Suprapubic skin (tissue), 4 donors: ENCODE measurements around the gene ABCA7. TPM values are rescaled to one million over a fixed set of nuclear protein-coding genes. Genes with fewer than 3 reads are reported as not detected.
A peak's percentile ranks its signal among the peaks of the same experiment; 100 is the strongest.
"Not testable (repeated sequence)": the region's sequence is repeated elsewhere in the genome, so short reads cannot be mapped to it uniquely, and the experiment has no call there.

Source experiments
- DNase-seq, 2 donors: peaks; one replicate each; pipeline ENCODE4 v3.0.0-alpha.2; 2019; ENCODE audit warnings: low spot score in 2 of 2
- H3K27ac ChIP-seq: fragments of 200-600 bp; sonication (generic); one replicate; pipeline ENCODE4 v1.5.1; 2019
- H3K27me3 ChIP-seq: fragments of 200-600 bp; sonication (generic); one replicate; pipeline ENCODE4 v1.5.1; 2019
- H3K36me3 ChIP-seq: fragments of 200-600 bp; sonication (generic); one replicate; pipeline ENCODE4 v1.5.1; 2019
- H3K4me1 ChIP-seq: fragments of 200-600 bp; sonication (generic); one replicate; pipeline ENCODE4 v1.5.1; 2019
- H3K4me3 ChIP-seq: fragments of 200-600 bp; sonication (generic); one replicate; pipeline ENCODE4 v1.5.1; 2019; ENCODE audit warnings: mild to moderate bottlenecking
- H3K9me3 ChIP-seq: fragments of 200-600 bp; sonication (generic); one replicate; pipeline ENCODE4 v1.5.1; 2019
- EP300 ChIP-seq: sonication (generic); formaldehyde crosslinking; IDR thresholded peaks from one replicate; pipeline ENCODE4 v1.6.1; 2017; ENCODE audit warnings: antibody characterized with exemption
- POLR2A ChIP-seq, 2 donors: fragments of 450-650 bp; IDR thresholded peaks; one replicate each; pipeline ENCODE4 v1.6.1; 2017; ENCODE audit warnings: antibody characterized with exemption in 2 of 2, mild to moderate bottlenecking in 2 of 2, moderate library complexity in 2 of 2
- POLR2AphosphoS5 ChIP-seq, 3 donors: sonication (generic); formaldehyde crosslinking; IDR thresholded peaks; one replicate each; pipeline ENCODE4 v1.6.1; 2017; ENCODE audit warnings: antibody characterized with exemption in 3 of 3
- WGBS: methylation state at CpG from one replicate; pipeline ENCODE4 v1.1.5; 2018; 5-methylcytosine and 5-hydroxymethylcytosine counted together
- total RNA-seq, 4 donors: library from RNA; depleted of rRNA; stranded (reverse); fragments of >200 nt; gene quantifications; one replicate each; pipeline ENCODE4 v1.1.0, GENCODE V29; 2016
- TF ChIP-seq, protein P1 (sequence below), 2 donors: fragments of 200-600 bp in 1 of 2; fragments of 450-650 bp in 1 of 2; sonication (generic) in 1 of 2; IDR thresholded peaks; one replicate each; pipeline ENCODE4 v1.5.1; 2016 to 2019; ENCODE audit warnings: antibody characterized with exemption in 2 of 2, mild to moderate bottlenecking in 1 of 2, moderate library complexity in 1 of 2

Gene ABCA7
- total RNA-seq, 4 donors from 2014 or later: 29.8 to 97.6 (median 47.5) TPM

DNA sequence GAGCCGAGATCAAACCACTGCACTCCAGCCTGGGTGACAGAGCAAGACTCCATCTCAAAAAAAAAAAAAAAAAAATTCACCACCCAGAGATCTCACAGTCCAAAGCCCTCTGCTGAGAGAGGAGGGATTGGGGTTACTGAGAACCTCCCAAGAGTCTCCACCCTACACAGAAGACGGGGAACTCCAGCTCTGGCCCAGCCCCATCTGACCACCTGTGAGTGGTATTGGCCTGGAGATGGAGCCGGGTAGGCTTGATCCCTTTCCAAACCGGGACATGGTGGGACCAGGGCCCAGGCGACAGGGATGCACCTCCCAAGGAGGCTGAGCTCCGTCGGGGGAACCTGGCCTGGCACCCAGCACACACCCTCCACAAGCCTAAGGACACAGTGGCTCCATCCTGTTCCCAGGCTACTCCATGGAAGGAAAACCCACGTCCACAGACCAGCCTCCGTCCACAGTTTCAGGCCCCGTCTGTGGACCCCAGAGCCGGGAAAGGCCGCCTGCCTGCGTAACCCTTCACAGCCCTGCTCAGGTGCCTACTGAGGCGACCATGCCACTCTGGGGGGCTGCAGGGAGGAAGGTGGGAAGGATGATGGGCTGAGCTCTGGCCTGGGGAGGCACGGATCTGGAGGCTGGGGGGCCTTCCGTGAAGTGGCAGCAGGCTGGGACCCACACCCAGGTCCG lies 20.8 kb upstream of the ABCA7 start:
- no peak for TF ChIP-seq EP300
- TF ChIP-seq POLR2A (IDR thresholded peaks at IDR 0.05): no peak
- TF ChIP-seq, protein P1, sequence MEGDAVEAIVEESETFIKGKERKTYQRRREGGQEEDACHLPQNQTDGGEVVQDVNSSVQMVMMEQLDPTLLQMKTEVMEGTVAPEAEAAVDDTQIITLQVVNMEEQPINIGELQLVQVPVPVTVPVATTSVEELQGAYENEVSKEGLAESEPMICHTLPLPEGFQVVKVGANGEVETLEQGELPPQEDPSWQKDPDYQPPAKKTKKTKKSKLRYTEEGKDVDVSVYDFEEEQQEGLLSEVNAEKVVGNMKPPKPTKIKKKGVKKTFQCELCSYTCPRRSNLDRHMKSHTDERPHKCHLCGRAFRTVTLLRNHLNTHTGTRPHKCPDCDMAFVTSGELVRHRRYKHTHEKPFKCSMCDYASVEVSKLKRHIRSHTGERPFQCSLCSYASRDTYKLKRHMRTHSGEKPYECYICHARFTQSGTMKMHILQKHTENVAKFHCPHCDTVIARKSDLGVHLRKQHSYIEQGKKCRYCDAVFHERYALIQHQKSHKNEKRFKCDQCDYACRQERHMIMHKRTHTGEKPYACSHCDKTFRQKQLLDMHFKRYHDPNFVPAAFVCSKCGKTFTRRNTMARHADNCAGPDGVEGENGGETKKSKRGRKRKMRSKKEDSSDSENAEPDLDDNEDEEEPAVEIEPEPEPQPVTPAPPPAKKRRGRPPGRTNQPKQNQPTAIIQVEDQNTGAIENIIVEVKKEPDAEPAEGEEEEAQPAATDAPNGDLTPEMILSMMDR (IDR thresholded peaks at IDR 0.05): no peak
- TF ChIP-seq POLR2AphosphoS5 (IDR thresholded peaks at IDR 0.05): no peak
- H3K4me3 ChIP-seq: peak overlapping the region; percentile 81
- DNase-seq: no peak
- no peak overlapping the region for H3K27ac ChIP-seq
- WGBS: 19% methylated on average over 1 of the region's 17 CpGs
- peaks cover 5% of the 10 kb centered on the region for H3K36me3 ChIP-seq
- no peaks in the 10 kb centered on the region for H3K9me3 ChIP-seq
- no peaks in the 10 kb centered on the region for H3K27me3 ChIP-seq
- peaks cover 69% of the 10 kb centered on the region for H3K4me1 ChIP-seq

DNA sequence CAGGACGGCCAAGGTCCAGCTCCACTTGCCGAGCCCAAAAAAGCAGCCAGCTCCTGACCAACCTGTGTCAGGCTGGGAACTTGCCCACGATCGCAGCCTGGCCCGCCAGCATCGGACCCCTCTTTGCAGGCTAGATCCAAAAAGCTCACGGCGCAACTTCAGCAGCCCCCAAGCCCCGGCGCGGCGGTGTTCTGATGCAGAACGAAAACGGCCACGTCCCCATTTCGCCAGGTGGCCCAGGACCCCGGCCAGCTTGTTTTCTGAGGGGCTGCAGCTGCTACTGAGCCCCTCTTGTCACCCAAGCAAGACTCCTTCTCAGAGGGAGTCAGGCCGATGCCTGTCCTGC lies 20.3 kb upstream of the ABCA7 start:
- DNase-seq: no peak
- peak overlapping the region; percentile 81 for H3K4me3 ChIP-seq
- TF ChIP-seq EP300 (no peak), POLR2AphosphoS5 (IDR thresholded peaks at IDR 0.05) (no peak), POLR2A (IDR thresholded peaks at IDR 0.05) (no peak)
- TF ChIP-seq, protein P1 (IDR thresholded peaks at IDR 0.05): no peak
- H3K4me1 ChIP-seq: peaks cover 68% of the 10 kb centered on the region
- H3K27ac ChIP-seq: no peak overlapping the region
- H3K27me3 ChIP-seq: no peaks in the 10 kb centered on the region
- no peaks in the 10 kb centered on the region for H3K36me3 ChIP-seq
- no CpG with 5 or more reads among the region's 18 CpGs for WGBS
- no peaks in the 10 kb centered on the region for H3K9me3 ChIP-seq

DNA sequence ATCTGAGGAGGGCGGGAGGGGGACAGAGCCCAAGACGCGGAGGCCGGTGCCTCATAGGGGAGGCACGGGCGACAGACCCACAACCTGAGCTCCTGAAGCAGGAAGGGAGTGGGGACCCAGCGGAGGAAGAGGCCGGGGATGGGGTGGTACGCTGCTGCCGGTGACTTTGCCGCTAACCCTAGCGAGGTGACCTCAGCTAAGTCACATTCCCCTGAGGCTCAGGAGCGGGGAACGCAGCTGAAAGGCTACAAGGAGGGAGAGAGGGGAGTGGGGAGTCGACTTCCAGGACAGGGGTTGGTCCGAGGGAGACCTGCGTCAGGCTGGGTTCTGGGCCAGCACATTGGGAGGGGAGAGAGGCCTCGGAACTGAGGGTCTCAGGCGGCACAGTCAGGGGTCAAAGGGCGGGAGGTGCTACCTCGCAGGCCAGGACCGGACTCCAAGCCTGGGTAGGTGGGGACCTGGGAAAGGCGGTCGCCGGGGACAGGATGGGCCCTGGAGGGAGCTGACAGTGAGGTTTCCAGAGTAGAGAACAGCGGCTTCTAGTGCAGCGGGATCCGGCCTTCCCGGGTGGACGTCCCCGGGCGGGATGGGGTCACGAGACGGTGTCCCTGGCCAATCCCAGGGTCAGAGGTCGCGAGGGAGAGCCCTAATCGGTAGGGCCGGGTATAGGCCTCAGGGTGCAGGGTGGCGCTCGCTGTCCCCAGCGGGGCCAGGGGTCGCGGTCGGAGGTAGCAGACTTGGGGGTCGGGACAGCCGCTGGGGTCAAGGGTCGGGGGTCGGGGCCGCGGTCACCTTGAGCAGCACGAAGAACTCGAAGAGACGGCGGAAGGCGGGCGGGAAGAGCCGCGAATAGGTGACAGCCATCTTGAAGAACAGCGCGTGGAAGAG lies 19.7 kb upstream of the ABCA7 start:
- peaks cover 61% of the 10 kb centered on the region for H3K4me1 ChIP-seq
- no peak for DNase-seq

DNA sequence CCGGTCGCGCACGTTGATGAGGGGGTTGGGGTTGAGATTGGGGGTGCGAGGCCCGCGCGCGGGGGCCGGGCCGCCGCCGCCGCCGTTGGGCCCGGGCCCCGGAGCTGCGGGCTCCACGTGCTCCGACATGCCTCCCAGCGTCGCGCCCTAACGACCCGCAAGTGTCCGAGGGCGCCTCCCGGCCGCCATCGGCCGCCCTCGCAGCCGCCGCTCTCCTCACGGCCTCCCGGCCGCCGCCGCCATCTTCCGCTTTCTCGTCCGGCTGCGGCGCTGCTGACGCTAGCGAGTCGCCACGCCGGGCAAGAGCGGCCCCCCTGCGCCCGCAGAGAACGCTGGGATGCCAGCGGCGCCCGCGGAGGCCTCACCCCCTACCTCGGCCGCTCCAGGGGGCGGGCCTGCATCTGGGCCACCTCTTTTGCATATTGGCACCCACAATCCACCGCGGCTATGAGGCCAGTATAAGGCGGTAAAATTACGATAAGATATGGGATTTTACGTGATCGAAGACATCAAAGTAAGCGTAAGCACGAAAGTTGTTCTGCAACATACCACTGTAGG lies 19.0 kb upstream of the ABCA7 start, which contains the start of gene TMEM259:
Gene TMEM259 (minus strand): TSS at position 256 of the 558 bp plus-strand sequence. CDS start 127 bp downstream, at position 129.
- Histone ChIP-seq H3K27ac (peak within 1 kb of the TSS; percentile 90), H3K36me3 (no peaks in the 10 kb centered on the region), H3K4me1 (peaks cover 55% of the 10 kb centered on the region), H3K9me3 (no peaks in the 10 kb centered on the region), H3K4me3 (peak within 1 kb of the TSS; percentile 81), H3K27me3 (no peaks in the 10 kb centered on the region)
- peak in 1 of 3 donors; percentile 6 for TF ChIP-seq POLR2AphosphoS5 (IDR thresholded peaks at IDR 0.05)
- TF ChIP-seq POLR2A (IDR thresholded peaks at IDR 0.05): peak in 1 of 2 donors; percentile 75
- no peak for TF ChIP-seq EP300
- under 1% methylated on average over 41 of the region's 68 CpGs for WGBS
- peak; percentile 98 for DNase-seq

More for the DNA sequence above, 19.7 kb upstream of the ABCA7 start:
- no peaks in the 10 kb centered on the region for H3K9me3 ChIP-seq
- no peaks in the 10 kb centered on the region for H3K36me3 ChIP-seq
- peak overlapping the region; percentile 90 for H3K27ac ChIP-seq
- 0% methylated on average over 41 of the region's 60 CpGs for whole genome bisulfite sequencing
- TF ChIP-seq POLR2AphosphoS5 (IDR thresholded peaks at IDR 0.05): no peak
- TF ChIP-seq, protein P1 (IDR thresholded peaks at IDR 0.05): no peak
- no peak for TF ChIP-seq EP300
- no peak for TF ChIP-seq POLR2A (IDR thresholded peaks at IDR 0.05)
- no peaks in the 10 kb centered on the region for H3K27me3 ChIP-seq
- H3K4me3 ChIP-seq: peak overlapping the region; percentile 81

DNA sequence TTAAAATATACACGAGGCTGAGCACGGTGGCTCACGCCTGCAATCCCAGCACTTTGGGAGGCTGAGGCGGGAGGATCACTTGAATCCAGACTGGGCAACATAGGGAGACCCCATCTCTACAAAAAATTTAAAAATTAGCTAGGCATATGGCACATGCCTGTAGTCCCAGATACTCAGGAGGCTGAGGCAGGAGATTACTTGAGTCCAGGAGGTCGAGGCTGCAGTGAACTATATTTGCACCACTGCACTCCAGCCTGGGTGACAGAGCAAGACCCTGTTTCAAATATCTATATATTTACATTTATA lies 16.1 kb upstream of the ABCA7 start:
- H3K27me3 ChIP-seq, H3K4me3 ChIP-seq, H3K27ac ChIP-seq, H3K9me3 ChIP-seq, DNase-seq, H3K36me3 ChIP-seq: not testable (repeated sequence)
- 83% methylated on average over 5 of the region's 5 CpGs for WGBS
- peaks cover 53% of the 10 kb centered on the region for H3K4me1 ChIP-seq

DNA sequence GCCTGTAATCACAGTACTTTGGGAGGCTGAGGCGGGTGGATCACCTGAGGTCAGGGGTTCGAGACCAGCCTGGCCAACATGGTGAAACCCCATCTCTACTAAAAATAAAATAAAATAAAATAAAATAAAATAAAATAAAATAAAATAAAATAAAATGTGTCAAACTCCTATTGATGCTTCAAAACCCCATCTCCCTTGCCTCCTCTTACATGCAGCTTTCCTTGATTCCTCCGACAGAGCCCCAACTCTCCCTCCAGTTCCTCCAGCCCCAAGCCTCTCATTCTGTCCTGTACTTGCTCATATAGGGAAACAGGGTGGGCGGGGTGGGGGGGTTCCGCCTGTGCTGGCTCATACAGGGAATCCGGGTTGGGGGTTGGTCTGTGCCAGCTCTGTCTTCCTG lies 14.8 kb upstream of the ABCA7 start:
- not testable (repeated sequence) for H3K27ac ChIP-seq, DNase-seq, H3K9me3 ChIP-seq, H3K4me3 ChIP-seq, H3K36me3 ChIP-seq, H3K27me3 ChIP-seq
- H3K4me1 ChIP-seq: peaks cover 53% of the 10 kb centered on the region
- WGBS: 81% methylated on average over 6 of the region's 6 CpGs
